ENCODE measurements around the gene TOM1.

The TOM1 gene

DNA sequence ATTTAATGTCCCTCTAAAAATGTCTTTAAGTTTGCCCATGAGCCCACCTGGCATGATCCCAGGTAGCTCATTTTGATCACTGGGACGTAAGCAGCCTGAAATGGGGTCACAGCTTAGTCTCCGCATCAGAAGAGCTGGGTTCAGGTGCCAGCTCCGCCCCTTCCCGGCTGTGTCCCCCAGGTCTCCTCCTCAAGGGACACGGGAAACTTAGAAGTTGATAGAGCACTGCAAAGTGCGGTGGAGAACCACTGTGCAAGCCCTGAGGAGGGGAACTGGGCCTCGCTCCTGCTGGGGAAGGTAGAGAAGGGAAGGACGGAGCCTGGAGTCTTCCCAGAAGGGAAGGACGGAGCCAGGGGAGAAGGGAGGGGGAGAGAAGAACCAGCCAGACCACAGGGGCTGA, 7.7 kb downstream of the TOM1 start:
- DNase-seq (ENCODE audit: low read depth), result no peak

DNA sequence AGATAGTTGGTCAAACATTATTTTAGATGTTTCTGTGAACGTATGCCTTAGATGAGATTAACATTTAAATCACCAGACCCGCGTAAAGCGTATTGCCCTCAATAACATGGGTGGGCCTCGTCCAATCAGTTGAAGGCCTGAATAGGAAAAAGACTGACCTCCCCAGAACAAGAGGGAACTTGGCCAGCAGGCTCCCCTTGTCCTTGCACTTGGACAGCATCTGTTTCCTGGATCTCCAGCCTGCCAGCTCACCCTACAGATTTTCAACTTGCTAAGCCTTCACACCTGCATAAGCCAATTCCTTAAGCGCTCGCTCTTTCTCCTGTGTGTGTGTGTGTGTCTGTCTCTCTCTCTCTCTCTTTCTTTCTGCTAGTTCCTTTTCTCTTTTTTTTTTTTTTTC, 8.2 kb downstream of the TOM1 start:
- no peak for DNase-seq (ENCODE audit: low read depth)

DNA sequence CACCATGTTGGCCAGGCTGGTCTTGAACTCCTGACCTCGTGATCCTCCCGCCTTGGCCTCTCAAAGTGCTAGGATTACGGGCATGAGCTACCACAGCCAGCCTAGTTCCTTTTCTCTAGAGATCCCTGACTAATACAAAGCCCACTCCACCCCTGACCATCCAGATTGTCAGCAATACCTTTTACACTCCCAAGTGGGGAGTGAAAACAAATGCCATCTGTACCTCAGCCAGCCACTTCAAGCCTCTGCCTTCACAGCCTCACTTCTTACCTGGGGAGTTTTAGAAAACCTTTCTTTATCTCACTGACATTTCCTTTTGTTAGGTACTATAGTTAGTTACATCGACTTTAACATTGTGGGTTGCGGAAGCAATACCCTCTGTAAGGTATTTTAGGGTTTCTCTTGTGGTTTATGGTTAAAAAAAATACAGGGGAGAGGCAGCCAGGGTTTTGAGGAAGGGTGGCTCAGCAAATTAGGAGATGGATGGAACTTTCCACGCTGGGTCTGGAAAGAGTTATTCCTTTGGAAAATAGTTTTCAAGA, 8.9 kb downstream of the TOM1 start:
- DNase-seq (ENCODE audit: low read depth), result no peak

DNA sequence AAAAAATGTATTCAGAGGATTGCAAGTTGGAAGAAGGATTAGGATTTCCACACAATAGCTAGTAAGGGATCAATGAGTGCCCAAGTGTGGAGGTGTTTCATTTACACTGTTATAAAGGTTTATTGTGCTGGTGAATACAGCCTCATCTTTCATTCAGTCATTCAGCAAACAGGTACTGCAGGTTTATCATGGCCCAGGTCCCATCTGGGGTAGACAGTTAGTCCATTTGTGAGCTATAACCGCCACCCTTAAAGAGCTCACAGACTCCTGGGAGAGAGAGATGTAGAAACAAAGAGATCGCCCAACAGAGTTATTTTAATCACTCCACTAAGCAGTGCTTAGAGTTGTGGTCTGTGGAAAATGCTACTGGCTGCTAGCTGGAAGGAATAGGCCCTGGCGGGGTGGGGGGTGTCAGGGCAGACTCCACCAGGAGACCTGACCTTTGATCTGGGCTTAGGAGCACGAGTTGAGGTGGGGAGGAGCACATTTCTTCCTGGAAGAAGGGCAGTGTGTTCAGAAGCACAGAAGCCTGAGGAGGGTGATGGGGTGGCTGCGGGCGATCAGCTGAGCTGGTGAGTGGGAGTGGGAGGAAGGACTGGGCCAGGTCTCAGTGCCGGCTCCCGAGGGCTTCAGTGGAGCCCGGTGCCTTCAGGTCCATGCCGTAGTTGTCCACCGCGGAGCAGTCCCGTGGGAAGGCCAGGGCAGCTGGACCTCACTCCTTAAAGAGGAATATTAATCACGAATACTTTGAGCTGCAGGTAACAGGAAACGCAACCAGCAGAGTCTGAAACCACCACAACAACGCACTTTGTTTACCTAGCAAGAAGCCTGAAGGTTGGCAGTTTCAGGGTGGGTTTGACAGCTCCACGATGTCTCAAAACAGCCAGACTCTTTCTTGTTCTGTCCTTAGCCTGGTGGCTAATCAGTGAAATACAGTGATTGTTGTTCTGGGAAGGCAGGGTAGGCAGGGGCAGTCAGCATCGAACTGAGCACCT, 11.2 kb downstream of the TOM1 start:
- no peak for DNase-seq (ENCODE audit: low read depth)

DNA sequence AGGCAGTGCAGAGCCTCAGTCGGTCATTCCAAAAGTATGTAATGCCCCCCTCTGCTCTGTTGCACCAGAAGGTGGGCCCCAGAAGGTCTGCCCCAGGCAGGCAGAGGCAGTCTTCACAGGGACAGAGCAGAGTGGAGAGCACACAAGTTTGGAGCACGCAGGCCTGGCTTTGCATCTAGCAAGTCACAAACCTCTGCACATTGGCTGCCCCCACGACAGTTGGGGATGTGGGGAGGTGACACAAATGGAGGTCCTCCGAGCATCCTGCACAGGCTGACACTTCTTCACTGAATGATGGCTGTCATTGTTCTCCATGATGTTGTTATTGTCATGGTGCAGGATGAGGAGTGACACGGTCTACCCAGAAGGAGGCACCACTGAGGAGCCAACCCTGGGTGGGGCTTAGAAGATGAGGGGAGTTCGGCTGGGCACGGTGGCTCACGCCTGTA, 11.9 kb downstream of the TOM1 start:
- no peak for DNase-seq (ENCODE audit: low read depth)

DNA sequence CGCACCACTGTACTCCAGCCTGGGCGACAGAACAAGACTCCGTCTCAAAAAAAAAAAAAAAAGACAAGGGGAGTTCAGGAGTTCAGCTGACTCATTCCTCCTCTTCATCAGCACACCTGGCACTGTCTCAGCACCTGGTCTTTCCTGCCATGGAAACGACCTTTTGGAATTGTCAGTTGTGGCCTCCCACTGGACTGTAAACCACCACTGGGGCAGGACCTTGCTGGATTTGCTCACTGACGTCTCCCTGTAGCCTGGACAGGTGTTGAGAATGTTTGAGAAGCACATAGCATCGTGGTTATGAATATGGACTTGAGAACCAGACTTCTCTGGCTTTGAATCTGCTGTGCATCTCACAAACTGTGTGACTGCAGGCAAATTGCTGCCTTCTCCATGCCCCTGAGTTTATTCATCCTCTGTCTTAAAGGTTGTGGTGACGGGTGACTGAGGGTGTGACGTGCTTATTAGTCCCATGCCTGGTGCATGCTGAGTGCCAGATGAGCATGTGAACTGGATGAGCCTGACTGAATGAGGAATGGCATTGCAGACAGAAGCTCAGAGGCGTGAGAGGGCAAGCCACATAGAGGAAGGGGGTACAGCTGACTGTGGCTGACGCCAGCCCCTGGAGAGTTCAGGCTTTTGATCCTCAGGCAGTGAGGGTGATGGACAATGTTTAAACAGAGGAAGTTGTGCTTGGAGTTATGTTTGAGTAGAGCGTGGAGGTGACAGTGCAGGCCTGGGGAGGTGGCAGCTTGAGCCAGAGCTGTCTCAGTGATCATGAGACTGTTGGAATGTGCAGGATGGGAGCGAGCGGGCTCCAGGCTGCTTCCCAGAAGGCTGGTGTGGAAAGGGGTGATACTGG, 12.7 kb downstream of the TOM1 start:
- no peak for DNase-seq (ENCODE audit: low read depth)

DNA sequence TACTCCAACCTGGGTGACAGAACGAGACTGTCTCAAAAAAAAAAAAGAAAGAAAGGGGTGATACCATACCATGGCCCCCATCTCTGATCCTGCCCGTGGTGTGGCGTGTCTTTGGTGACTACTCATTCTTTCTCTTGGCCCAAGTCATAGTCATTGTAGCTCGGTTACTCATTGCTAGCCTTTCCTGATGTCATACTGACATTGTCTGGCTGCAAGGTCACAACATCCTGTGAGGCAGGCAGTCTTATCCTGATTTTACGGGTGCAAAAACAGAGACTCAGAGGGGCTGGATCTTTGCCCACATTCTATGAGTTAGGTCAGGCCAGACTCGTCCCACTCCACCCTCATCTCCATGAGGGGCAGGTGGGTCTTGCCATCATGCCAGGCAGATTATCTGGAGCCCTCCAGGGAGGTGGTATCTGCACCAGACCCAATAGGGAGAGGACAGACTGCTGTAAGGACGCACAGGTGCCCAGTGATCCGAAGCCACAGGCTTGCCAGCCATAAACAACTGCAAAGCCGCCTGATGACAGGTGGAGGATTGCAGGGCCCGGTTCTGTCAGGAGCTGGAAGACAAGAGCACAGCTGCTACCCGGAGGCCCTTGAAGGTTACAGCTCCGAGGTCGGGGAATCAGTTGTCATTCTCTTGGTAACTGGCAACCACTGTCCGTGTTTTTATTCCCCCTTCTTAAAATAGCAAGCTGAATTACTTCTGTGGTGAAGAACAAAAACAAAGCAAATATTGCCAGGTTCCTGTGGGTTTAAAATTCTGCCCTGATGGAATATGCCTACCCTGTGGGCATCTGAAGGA, 13.8 kb downstream of the TOM1 start:
- no peak for DNase-seq (ENCODE audit: low read depth)

DNA sequence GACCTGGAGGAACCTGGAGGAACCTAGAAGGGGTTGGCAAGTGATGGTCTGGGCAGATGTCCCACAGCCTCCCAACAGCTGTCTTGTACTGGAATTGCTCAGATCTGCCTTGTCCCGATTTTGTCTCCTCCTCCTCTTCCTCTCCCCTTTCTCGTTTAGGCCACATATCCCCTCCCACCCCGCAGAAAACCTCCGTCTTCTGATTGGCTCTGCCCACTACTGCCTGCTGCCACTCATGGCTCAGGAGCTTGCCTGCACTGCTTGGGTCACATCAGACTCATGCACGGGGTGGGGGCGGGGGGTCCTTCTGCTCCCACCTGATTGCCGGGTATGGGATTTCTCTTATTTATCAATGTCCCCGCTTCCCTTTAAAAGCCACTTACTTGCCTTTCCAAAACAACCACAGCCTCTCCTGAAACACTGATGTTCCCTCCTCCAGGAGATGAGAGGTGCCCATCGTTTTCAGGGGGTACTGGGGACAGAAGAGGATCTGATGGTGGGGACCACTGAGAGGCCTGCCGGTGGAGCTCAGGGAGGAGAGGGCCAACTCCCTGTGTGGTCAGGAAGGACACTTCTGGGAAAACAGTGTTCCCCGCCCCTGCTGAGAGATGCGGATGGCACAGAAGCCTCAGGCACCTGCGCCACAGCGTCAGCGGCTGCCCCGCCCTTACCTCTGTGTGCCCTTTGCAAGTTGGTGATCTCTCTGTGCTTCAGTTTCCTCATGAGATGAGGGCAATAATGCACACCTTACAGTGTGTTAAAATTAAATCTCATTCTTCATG, 14.7 kb downstream of the TOM1 start:
- DNase-seq (ENCODE audit: low read depth), result no peak

DNA sequence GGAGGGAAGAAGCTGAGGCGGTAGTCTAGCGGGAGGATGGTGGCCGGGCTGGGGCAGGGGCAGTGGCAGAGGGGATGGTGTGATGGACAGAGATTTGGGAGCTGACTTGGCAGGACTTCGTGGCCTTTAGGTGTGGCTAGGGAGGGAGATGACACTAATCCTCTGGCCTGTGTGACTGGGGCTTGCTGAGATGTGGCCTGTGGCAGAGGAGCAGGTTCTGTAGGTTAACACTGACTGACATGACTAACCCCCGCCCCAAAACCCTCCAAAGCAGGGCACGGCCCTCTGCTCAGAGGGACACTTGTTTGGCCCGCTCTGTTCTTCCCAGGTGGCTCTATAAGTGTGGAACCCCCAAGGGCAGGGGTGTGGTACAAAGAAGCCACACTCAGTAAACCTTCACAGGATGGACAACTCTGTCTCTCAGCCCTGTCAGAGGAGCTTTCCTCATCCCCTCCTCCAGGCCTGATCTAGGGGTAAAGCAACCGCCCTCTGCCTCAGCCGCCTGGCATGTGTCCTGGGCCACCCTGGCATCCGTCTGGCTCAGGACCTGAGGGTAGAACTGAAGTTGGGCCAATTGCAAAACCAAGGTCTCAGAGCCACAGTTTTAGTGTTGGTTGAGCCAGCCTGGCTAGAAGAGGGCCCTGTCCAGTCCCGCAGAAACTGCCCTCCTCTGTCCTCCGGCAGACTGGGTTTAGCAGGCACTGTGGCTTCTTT, 15.6 kb downstream of the TOM1 start:
- DNase-seq (ENCODE audit: low read depth), result no peak

DNA sequence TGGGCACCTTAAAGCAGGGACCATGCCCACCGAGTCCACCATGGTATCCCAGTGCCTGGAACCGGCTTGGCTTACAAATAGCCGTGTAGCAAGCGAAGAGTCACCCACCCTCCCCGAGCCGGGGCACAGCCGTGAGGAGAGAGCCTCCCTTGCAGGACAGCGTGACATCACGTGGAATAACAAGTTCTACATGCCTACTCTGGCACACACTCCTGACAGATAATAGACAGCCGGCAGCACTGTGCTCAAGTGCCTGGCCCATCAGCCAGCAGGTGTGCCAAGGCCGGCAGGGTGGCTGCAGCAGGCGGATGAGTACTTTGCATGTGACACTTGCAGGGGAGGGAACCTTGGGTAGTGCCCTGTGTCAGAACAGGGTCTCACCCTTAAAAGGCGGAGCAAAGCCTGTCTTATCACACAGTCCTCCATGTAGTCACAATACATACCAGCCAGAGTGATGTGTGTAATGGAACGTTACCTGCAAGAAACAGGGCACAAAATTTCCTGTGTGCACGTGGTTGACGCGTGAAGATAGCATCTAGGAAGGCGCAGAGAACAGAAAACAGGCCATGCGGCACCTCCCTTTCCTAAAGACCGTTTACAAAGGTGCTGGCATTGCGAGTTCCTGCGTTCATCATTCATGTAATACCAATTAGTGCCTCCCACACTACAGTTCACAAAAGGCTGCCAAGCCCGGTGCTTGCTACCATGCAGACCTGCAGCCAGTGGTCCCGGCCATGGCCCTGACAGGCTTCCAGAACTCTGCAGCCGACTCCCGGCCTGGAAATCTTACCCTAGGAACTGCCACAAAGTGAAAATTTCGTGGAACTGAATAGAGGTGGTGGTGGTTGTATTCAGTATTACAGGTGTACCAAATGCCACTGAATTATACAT, 16.4 kb downstream of the TOM1 start:
- no peak for DNase-seq (ENCODE audit: low read depth)

DNA sequence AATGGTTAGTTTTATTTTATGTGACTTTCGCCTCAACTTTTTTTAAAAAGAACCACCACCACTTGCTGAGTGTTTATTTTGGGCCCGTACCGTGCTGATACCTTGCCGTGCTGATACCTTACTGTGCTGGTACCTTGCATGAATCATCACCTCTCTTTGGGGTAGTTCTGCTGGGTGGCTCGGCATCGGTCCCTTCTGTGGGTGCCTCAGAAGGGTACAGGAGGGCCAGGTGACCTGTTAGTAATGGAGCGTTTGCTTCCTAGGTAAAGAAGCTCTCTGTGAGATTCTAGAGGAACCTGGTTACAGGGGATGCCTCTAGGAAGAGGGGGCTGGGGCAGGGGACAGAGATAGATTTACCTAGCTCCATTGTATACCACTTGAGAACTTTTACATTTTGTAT, 17.1 kb downstream of the TOM1 start:
- no peak for DNase-seq (ENCODE audit: low read depth)

DNA sequence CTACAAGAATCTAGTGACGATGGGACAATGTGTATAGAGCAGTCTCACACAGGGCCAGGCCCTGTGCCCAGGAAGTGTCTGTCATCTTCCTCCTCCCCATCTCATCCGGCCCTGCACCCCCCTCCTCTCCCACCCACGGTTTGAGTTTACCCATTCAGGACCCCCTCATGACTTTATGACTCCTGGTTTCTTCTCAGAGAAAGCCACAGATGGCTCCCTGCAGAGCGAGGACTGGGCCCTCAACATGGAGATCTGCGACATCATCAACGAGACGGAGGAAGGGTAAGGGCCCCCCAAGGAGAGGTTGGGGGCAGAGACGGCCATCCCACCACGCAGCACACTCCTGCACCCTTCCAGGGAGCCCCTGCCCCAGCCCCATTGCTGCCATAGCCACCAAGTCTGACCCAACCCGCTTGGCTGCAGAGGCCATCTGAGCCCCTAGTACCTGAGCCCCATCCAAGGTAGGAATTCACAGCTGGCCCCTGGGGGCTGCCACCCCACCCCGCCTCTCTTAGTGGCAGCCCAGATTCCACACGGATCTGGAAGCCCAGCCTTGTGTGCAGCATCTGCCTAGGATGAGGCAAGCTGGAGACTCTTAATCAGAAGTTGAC, 18.1 kb downstream of the TOM1 start:
- no peak for DNase-seq (ENCODE audit: low read depth)

DNA sequence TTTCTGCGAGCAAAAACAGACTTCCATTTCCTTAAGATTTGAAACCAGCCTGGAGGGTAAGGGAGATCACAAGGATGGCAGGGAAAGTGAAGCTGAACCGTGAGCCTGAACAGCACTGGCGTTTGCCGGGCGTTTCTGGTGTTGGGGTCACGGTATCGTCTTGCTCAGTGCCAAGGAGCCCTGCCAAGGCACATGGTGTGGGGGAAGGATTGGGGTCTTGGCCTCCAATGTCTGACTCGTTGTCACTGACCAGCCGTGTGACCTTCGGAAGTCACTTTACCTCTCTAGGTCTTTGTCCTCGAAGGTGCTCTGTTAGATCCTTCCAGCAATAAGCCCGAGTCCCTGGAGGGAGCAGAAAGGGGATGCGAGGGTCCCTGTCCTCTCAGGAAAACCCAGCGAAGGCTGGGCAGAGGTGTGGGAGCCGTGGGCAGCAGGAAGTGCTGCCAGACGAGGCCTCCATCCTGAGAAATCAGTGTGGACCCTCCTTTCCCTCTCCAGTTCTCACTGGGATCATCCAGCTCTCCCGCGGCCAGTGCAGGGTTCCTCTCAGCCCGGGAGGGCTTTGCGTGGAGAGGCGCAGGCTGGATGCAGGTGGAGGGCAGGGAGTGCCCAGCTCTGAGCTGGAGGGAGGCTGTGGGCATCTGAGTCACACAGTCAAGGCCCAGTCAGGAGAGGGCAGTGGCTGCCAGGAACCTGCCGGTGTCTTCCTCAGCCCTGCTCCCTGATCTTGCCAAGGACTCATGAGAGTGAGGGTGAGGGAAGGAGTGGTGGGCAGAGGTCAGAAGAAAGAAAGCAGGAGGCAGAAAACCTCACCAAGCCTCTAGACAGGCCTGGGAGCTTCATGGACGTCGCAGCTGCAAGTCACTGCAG, 18.9 kb downstream of the TOM1 start:
- DNase-seq (ENCODE audit: low read depth), result no peak

DNA sequence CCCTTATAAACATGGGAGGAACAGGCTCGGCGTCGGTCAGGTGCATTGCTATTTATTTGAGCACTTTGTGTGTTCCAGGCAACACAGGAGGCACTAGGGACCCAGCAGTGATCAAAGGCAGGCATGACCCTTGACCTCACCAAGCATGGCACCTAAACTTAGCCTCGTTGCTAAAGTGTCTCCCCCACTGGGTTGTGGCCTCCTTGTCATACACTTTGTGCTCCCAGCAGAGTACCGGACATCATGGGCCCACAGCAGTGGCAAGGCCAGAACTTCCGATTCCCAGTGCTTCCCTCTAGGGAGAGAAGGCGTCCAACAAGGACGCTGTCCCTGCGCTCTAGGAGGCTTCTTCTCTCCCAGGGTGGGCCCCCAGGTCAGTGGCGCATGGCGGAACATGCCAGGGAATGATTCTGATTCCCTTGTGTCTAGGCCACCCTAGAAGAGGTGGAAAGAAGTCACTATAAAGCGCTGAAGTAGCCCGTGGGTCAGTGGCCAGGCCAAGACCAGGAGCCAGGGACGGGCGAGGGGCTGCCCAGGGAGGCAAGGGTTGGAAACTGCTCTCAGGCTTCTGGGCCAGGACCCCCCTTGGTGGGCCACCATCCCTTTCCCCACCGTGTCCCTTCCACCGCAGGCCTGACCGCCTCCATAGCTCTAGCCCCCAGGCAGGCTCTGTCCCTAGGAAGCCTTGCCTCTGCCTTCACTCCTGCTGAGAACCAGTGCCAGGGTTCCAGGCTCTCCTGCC, 19.7 kb downstream of the TOM1 start:
- DNase-seq (ENCODE audit: low read depth), result no peak

DNA sequence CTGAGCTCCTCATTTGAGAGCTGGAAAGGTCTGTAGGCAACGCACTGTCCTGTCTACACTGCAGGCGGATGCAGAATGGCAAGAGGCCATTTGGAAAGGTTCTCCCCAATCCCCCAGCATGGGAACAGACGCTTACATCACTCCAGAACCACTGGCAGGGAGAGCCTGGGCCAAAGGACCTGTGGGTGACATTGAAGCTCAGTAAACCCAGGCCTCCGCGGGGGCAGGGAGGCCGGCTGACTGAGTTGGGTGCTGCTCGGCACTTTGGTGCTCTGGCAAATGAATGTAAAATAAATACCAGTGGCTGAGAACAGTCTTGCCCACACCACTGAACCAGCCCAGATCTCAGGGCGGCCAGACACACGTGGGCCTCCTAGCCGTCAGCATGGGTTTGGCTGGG, 22.4 kb downstream of the TOM1 start:
- no peak for DNase-seq (ENCODE audit: low read depth)

DNA sequence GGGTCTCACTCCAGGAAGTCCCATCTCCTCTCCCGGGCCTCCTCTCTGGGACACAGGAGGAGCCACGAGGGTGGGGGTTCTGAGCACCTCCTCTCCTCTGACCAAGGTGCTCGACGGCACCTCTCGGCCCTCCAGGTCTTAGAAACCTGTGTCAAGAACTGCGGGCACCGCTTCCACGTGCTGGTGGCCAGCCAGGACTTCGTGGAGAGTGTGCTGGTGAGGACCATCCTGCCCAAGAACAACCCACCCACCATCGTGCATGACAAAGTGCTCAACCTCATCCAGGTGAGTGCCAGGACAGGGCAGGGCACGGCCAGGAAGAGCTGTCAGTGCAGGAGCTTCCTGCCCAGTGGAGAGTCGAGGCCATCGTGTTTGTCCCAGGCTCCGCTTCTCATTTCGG, 23.2 kb downstream of the TOM1 start:
- no peak for DNase-seq (ENCODE audit: low read depth)

DNA sequence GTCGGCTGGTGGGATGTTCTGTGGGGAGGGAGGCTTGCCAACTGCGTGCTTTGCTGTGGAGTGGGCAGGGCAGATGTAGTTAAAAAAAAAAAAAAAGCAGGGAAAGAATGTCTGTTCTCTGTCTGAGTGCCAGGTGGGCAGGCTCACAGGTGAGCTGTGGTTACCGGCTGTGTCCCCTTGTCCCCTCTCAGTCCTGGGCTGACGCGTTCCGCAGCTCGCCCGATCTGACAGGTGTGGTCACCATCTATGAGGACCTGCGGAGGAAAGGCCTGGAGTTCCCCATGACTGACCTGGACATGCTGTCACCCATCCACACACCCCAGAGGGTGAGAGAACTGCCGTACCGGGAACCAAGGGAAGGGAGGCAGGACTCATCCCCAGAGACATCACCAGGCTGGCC, 23.6 kb downstream of the TOM1 start:
- no peak for DNase-seq (ENCODE audit: low read depth)
